ENCODE data around the gene HOXC9.

Gene HOXC9

DNA sequence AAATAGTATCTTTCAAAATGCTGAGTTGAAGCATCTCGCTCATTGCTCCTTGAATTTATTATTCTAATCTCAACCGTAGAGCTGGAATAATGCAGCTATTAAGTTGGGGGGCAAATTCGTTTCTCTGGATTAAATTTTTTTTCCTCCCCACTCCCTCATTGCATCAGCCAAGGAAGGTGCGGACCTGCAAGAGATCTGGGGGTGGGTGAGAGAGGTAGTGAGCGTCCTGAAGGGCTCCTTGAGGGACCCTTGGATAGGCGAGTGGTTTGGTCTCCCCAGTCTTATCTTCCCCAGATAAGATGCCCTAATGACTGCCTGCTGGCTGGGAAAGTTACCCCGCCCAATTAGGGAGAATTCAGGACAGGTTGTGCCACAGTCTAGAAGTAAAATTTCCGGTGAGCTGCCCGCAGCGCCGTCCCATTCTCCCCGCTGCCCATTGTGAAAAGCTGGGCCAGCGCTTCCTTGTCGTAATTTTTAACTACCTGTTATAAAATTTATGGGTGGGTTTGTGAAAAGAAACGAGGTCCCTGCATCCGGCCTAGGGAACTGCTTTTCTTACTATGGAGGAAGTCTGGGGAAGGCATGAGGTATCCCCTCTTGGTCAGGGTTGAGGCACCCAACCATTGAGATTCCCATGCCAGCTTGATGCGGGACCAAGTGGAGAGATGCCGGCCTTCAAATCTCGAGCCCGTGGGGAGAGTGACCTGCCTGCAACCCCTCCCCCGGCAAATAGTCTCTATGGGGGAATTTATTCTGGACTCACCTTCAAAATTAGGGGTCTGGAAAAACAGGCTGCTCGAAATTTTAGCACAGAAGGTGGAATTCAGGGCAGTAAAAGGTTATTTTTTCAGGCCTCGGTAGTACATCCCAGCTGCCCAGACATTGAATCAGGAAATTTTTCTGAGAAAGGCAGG is 15.3 kb downstream of the HOXC9 start:
- DNase-seq: no peak

DNA sequence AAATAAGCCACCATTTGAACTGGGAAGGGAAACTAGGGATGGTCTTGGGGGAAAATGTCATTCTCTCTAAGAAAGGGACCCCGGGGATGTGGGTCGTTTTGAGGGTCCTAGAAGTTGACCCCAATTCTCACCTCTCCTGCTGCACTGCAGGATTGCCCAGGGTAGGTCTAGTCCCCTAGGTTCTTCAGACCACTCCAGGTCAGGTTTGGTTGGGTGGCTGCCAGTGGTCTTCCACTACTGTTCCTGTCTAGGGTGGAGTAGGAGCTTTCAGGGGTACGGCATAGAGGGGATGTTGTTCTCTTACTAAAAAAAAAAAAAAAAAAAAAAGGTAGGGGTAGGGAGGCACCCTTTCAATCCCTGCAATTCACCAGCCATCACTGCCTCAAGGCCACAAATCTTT is 16.1 kb downstream of the HOXC9 start:
- no peak for DNase-seq

DNA sequence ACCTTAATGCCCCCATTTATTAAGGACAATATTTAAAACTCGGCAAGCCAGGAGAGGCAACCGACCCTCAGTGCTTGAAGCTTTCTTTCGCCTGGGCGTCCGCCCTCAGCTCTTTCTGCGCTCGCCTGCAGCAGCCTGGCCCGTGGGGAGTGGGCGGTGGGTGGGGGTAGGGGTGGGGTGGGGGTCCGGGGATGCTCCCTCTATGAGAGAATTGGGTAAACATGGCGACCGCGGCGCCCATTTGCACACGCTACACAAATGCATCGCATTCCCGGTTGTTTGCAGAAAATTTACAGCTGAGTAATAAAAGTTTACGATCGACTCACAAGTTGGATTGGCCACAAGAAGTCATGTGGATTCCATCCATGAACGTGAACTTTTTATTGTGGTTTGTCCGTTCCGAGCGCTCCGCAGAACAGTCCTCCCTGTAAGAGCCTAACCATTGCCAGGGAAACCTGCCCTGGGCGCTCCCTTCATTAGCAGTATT is 16.6 kb downstream of the HOXC9 start:
- no peak for DNase-seq

DNA sequence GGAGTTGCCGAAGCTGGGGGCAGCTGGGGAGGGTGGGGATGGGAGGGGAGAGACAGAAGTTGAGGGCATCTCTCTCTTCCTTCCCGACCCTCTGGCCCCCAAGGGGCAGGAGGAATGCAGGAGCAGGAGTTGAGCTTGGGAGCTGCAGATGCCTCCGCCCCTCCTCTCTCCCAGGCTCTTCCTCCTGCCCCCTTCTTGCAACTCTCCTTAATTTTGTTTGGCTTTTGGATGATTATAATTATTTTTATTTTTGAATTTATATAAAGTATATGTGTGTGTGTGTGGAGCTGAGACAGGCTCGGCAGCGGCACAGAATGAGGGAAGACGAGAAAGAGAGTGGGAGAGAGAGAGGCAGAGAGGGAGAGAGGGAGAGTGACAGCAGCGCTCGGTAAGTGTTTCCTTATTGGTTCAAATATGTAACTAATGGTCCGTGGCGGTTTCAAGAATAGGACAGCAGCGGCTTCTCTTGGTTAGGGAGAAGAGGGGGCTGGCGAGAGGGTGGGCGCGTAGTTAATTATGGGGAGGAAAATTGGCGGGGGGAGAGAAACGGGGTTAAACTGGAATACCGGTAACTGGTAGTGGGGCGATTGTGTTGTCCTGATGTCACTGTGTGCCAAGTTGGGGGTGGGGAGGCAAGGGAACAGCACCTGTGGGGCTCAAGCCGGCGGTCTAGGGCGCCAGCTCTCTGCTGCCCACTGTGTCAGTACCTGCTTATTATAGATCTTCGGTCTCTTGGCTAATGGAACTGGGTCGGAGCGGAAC is 17.2 kb downstream of the HOXC9 start:
- peak; percentile 69 for DNase-seq

DNA sequence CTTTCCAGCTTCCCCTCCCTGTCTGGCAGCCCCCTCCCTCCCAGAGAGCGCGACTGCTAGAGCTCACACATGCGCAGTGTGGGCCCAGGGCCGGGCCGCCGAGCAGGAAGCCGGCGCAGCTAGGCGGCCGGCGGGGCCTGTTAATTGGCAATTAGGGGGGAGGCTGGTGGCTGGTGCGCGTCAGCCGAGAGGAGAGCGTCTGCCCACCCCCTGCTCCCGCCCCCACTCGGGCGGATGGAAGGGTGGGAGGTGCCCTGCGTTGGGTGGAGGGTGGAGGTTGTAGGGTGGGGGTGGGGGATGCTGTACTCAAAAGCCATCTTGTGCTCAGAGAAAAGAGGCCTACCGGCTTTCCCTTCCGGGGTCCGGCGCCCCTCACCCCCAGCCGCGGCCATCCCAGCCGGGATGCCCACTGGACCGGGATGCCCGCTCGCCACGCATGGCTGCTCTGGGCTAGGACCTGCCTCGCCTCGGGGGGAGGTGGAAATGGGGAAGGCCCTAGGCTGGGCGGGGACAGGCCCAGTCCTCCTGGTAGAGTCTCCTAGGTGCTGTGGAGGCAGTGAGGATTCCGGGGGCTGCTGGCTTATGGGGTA is 18.0 kb downstream of the HOXC9 start:
- peak; percentile 93 for DNase-seq

DNA sequence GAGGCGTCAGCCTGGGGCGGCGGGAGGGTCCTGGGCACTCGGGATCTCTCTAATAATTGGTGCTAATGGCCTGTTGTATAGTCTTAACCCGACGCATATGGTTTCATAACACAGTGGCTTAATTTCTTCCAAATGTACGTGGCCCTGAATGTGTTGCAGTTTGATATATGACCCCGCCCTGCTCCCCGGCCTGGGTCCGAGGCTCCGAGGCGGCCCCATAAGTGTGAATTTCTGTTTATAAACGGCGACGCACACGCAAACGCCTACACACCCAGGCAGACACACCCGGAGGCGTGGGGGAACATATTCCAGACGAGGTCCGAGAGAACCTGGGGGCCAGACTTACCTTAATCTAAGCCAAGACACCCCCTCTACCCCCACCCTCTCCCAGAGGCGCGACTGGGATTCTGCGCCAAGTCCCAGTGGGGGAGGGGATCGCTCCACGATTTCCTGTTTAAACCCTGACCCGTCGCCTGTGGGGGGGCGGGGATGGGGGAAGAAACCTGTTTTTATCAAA is 18.6 kb downstream of the HOXC9 start:
- DNase-seq: no peak

DNA sequence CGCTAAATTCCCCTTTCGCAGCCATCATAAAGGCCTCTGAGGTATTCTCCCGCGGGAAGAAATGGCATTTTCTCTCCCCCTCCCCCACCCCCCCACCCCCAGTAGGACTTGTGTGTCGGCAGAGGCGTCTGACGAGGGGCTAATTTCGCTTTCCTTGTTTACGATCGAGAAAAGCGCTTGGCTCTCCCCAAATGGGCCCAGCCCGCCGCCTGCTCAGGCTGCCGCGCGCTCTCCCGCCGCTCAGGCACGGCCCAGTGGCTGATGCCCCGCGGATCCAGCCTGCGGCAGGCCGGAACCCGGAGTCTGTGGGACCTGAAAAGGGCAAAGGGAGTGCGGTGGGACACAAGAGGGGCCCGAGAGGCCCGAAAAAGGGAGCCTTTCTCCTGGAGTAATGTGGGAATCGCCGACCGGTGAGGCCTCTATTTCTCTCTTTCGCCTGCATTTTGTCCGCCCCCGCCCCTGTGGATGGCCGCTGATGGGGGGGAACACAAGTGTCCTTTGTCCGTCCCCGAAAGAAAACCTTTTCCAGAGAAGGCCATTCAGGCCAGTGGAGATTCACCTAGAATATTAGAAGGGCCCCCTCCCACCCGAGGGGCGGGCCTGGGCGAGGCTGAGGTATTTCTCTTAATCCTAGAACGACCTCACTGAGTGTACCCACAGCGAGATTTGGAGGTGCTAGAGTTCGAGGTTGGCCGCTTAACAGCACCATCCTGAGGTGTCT is 19.3 kb downstream of the HOXC9 start:
- no peak for DNase-seq

DNA sequence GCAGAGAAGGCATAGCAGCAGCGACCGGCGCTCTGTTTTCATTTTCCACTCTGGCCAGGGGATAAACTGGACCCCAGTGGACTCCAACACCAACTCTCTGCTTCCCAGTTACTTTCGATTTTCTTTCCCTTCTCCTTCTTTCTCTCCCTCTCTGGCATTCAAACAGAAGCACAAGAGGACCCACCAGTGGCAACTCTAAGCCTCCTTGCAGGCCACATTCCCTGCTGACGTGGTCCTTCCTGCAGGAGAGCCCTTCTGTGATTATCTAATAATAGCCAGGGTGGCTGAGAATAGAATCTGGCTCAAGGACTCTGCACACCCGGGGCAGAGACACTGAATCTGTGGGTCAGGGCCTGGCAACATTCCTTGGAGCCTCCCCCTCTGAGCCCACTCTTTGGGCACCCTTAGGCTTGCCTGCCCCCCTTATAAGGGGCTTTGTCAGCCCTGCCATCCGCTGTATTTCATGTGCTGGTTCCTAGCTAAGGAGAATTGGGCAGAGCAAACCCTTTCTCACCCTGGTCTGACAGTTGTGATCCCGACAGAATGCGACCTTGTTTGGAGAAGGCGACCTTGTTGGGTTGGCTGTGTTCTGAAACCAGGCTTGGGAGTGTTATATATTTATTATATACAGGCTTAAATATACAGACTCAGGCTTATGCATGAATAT is 20.1 kb downstream of the HOXC9 start:
- no peak for DNase-seq

DNA sequence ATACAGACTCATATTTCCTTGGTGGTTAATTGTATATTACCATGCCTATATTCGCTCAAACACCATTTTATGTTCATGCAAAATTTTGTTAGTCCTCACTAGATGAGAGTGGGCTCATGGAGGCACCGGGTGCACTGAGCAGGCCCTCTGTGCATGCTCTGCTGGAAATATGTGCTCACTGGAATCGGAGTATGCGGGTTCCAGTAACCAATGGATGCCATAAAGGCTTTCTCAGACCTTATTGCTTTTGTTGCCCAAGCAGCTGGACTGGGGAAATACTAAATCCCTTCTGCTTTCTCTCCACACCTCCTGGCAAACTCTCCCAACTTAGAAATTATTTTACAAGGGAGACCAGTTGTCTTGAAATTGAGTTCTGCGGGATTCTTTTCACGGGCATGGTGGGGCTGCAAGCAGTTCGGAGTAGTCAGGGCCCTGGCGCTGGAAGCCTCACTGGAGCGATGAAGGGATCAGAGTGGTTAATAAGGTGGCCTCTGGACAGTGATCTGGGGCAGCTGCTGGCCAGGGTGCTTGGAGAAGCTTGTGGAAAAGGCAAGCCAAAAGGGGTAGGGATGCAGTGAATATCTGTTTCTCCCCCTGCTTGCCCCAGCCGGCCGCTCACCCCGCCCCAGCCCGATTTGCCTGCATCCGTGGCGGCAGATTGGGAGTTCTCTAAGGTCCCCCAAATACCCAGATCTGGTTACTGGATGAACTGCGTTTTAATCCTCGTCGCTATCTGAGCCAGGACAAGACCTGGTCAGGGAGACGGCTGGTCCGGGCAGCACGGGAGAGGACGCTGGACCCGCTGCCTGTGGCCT is 20.8 kb downstream of the HOXC9 start:
- no peak for DNase-seq

DNA sequence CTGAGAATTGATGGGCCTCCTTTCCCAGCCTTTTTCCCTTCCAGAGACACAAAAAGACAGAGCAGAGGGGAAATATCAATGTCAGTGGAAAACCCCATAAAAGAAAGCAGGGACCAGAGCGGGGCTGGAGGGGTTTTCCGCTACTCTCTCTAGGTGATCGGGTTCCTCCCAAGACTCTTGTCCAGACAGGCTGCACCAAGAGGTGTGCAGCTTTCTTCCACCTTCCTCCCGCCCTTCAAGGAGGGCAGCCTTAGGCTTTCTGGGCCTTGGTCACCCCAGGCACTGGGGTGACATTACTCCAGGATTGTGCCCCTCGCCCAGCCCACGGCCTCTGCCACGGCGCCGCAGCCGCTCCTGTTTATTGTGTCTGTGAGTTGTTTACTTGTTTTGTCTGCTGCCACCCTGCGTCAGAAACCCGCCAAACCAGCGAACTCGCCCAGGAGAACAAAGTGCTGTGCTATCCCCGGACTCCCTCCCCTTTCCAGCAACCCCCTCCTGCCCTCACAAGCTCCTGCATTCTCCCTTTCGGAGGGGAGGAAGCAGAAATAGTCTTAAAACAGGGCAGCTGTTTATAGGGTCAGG is 21.6 kb downstream of the HOXC9 start:
- no peak for DNase-seq

DNA sequence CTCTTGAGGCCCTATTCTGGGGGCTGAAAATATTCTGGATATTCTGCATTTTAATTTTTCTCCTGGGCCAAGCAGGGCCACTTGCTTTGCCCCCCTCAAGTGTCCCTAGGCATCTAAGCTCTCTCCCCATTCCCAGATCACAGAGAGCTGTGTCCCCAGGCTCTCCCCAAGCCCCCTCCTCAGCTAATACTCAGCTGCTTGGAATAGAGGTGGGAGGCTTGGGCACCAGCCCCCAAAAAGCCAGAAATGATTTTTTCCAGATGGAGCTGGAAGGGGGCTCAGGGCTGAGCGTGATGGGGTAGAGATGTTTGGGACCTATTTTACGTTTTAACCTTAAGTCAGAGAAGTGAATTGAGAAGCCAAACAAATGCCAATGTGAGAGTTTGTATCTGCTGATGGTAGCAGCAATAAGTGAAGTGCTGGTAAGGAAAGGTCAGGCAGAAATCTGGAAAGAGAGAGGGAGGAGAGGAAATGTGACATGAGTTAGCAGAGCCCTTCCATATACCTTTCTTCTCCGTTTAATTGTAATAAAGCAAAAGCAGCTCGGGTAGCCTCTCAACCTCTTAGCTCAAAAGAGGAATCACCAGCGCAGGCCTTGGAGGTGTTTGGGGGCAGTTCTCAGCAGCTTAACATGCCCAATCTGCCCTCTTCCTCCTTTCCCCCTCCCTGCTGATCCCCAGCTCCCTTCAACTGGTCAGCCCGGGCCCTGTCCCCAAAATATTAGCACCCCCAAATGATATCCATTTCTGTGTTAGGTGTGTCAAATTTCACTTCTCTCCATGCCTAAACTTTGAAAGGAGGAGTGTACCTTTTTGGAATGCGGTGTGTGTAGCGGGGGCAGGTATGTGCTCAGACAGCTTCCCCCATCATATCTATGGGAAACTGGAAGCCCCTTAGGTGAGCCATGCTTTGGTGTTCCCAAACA is 23.3 kb downstream of the HOXC9 start:
- no peak for DNase-seq

DNA sequence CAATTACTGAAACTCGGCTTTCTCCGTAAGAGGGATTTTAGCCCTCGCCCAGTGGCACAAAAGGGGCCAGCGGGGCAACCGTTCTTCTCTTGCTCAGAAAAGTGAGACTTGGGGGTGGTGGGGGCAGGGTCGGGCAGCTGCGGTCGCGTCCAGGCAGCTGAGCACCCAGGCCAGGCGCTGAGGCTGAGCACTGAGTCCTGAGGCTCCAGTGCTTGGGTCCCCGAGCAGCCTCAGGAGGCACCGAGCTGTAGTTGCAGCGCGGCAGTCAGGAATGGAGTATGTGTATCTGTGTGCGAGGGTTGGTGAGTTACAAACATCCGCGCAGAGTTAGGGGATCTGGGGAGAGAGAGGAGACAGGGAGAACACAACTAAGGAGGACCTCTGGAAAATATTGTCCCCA is 24.2 kb downstream of the HOXC9 start:
- DNase-seq: no peak

DNA sequence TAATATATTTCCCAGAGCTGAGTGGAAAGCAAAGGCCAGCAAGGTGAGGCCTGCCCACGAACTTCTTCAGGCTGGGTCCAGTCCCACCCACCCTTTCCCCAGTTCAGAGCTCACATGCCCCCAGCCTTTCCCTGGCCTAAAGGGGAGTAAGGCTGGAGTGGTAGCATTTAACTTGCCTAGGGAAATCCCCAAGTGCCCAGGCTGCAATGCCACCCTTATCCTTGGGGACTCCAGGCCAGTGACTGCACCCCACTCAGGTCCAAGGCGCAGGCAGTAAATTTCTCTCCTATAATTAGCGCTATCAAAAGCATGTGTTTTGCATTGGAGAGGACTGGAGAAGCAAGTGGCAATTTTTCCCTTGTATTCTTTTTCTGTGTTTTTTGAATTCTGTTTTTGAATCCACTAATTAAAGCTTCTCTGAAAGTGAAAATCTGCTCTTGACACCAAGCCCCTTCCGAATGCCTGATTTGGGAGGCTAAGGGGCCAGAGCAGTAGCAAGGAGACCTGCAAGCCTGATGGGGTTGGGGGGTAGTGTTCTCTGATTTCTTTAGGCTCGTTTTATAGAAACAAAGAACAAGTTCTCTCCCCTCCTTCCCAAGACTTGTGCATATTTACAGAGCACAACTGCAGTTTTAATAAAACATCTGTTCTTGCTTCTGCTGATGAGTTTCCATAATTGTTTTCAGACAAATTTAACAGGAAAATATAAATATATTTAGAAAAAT is 24.8 kb downstream of the HOXC9 start:
- no peak for DNase-seq

DNA sequence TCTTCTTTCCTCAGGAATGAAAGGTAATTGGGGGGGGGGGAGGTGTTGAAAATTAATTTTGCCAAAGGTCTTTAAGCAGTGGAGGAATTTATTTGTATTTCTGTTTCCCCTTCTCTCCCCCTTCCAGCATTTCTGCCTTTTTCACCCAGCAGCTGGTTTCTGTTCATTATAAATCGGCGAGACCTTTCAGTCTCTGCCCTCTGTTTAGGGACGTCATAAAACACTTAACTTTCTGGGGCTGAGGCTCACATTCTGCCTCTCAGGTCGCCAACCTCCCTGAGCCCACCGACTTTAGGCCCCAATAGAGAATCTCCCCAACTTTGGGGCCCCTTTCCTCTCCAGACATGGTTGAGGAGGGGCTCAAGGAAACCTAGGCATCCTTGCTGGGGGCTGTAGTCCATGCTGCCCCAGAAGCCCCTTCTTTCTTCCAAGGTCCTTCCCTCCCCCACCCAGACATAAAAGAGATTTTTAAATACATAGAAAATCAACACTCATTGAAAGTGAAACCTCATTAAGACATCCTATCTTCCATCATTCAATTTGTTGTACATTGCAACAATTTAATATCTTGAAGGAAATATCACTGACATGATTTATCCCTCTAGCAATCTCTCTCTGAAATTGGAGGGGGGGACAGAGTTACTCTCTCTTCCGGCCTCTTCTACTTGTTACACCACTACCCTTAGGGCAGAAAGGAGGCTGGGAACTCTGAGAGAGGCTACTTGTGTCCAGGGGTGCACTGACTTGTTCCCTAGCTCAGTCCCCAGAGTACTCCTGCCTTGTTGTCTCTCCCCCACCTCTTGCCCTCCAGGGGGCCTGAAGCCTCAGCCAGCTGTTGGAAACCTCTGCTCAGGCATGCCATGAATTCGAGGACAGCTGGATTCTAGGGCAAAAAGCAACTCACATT is 25.8 kb downstream of the HOXC9 start:
- DNase-seq: no peak

DNA sequence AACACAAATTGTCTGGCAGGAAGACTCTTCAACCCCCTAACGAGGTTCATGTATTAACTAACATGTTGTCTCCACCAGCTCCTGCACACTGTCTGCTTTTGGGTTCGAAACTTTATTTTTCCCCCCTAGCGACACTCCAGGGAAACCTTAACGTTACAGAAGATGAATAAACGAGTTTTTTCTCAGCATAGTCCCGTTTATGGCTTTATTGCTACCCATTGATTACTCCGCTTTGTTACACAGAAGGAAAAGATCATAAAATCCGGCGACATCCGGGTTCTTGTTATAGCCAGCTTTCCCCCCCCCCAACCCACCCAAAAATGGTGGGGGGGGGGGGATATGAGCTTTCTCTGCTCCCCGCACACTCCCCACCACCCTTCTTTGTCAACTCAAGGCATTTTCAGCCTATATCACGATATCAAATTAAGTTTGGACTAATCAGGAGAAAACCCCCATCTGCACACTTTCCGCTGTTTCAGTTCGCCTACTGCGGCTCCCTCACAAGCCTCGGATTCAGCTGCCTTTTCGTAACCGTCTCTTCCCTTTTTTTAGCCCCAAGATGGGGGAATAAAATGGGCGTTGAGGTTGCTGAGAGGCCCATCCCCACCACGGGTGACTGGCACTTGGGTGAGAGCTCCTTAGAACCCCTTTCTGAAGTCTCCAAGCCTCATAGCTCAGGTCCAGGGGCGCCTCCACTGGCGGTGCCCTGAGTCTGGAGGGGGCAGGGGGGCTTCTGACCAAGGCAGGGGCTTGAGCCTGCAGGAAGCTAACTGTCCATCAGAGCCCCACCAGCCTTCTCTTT is 26.9 kb downstream of the HOXC9 start:
- DNase-seq: no peak

DNA sequence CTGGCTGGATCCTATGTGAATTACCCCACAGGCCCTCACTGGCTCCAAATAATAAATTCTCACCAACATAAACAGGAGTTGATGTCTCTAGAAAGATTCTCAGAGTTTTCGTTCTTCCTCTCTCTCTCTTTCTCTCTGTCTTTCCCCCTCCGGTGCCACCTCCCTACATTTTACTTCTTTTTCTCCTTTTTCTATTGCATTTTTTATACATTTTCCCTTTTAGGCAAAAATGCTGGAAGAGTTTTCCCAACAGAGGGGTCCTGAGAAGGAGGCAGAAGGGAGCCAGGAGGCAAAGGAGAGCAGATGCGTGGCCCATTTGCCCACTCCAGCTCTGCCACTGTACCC is 27.5 kb downstream of the HOXC9 start:
- no peak for DNase-seq
